GM13977 (cell line): Measurements from ENCODE around the gene CD96.

Experiments used
- DNase-seq: peaks from one replicate; pipeline ENCODE4 v3.0.0; 2012; ENCODE audit warnings: low spot score
- CTCF ChIP-seq: IDR thresholded peaks from 2 replicates; pipeline ENCODE4 v1.5.1; 2012; ENCODE audit warnings: mild to moderate bottlenecking, control low read depth; ENCODE audit not compliant: insufficient read depth; ENCODE audit errors: extremely low read depth, missing control alignments
- in situ Hi-C: fragments of 300-500 bp; cut with MboI; formaldehyde crosslinking; loops from one replicate; pipeline ENCODE4 v1.12.0; 2022; ENCODE audit warnings: low sequenced_read_pairs, low pct_unique_long_range_greater_than_20kb, mixed read lengths, inconsistent platforms; ENCODE audit not compliant: unreplicated experiment

The CD96 gene

GRCh38 chr3:111581403-111582119, 39.6 kb downstream of the CD96 start:
- no peak for TF ChIP-seq CTCF
- no peak for DNase-seq
- in situ Hi-C loops = no loop called here

- in situ Hi-C loops = no loop called here
- no peak for DNase-seq
- TF ChIP-seq CTCF = no peak
Measured at GRCh38 chr3:111582120-111582474, 40.1 kb downstream of the CD96 start.

GRCh38 chr3:111584744-111585143, 42.7 kb downstream of the CD96 start:
- in situ Hi-C loops = no loop called here
- no peak for TF ChIP-seq CTCF
- no peak for DNase-seq

GRCh38 chr3:111585217-111585616, 43.2 kb downstream of the CD96 start:
- in situ Hi-C loops = no loop called here
- TF ChIP-seq CTCF = no peak
- no peak for DNase-seq

- in situ Hi-C loops = no loop called here
- no peak for TF ChIP-seq CTCF
Measured at GRCh38 chr3:111588527-111588926, 46.5 kb downstream of the CD96 start.

GRCh38 chr3:111589303-111590142, 47.5 kb downstream of the CD96 start:
- no peak for DNase-seq
- TF ChIP-seq CTCF = no peak
- in situ Hi-C loops = no loop called here

More at GRCh38 chr3:111588527-111588926, 46.5 kb downstream of the CD96 start:
- DNase-seq = no peak
